GM19324 (cell line): ENCODE measurements around the gene LTBP3.
"Not testable (repeated sequence)": the region's sequence is repeated elsewhere in the genome, so short reads cannot be mapped to it uniquely, and the experiment has no call there.

ENCODE experiments used
- ATAC-seq: cut with Tn5 transposase; IDR thresholded peaks from one replicate; pipeline ENCODE4 v1.9.1; 2021; ENCODE audit warnings: mild to moderate bottlenecking, moderate library complexity; ENCODE audit not compliant: unreplicated experiment, low FRiP score

LTBP3 gene

DNA sequence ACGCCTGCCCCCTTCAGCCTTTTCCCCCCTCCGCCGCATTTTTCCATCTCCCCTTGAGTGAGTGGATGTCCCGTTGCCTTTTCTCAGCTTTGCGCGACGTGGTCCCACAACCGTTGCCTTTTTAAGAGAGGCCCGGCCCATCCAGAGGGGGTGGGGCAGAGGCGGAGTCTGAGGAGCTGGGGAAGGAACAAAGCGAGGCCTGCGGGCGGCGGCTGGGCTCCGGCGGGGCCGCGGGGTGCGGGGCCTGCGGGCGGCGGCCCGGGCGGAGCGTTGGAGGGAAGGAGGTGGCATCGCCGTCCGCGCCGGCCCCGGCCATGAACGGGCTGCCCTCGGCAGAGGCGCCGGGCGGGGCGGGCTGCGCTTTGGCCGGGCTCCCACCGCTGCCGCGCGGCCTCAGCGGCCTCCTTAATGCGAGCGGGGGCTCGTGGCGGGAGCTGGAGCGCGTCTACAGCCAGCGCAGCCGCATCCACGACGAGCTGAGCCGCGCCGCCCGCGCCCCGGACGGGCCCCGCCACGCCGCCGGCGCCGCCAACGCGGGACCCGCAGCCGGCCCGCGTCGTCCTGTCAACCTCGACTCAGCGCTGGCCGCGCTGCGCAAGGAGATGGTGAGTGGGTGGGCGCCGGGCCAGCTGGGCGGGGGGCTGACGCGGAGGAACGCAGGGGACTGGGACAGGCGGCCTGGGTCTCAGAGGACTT, 14.3 kb upstream of the LTBP3 start, which contains the start of gene FAM89B:
TSS of gene FAM89B (plus strand) at position 183 of the 696 bp plus-strand sequence. CDS start at position 315, 132 bp downstream.
- ATAC-seq, result no peak

DNA sequence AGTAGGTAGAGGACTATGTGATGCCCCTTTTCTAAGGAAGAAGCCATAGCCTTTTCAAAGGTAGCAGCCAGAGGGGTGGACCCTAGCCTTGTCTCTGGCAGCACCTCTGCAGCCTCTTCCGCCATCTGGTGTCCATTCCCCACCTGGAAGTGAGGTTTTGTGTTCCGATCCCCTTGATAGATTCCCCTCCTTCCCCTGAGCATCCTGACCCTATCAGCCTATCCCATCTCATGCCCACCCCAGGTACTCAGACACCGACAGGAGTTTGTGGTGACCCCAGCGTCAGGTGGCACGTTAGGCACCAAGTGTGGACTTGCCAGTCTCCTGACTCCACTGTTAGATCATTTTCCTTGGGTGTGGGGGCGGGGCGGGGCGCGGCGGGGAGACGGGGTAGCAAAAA, 13.8 kb upstream of the LTBP3 start:
- ATAC-seq, result no peak

DNA sequence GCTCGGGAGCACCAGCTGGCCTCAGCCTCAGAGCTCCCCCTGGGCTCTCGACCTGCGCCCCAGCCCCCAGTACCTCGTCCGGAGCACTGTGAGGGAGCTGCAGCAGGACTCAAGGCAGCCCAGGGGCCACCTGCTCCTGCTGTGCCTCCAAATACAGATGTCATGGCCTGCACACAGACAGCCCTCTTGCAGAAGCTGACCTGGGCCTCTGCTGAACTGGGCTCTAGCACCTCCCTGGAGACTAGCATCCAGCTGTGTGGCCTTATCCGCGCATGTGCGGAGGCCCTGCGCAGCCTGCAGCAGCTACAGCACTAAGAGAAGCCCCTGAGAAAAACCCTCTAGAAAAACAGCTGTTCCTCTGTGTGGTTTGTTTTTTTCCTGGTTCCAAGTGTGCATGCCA, 13.3 kb upstream of the LTBP3 start:
- ATAC-seq, result no peak

DNA sequence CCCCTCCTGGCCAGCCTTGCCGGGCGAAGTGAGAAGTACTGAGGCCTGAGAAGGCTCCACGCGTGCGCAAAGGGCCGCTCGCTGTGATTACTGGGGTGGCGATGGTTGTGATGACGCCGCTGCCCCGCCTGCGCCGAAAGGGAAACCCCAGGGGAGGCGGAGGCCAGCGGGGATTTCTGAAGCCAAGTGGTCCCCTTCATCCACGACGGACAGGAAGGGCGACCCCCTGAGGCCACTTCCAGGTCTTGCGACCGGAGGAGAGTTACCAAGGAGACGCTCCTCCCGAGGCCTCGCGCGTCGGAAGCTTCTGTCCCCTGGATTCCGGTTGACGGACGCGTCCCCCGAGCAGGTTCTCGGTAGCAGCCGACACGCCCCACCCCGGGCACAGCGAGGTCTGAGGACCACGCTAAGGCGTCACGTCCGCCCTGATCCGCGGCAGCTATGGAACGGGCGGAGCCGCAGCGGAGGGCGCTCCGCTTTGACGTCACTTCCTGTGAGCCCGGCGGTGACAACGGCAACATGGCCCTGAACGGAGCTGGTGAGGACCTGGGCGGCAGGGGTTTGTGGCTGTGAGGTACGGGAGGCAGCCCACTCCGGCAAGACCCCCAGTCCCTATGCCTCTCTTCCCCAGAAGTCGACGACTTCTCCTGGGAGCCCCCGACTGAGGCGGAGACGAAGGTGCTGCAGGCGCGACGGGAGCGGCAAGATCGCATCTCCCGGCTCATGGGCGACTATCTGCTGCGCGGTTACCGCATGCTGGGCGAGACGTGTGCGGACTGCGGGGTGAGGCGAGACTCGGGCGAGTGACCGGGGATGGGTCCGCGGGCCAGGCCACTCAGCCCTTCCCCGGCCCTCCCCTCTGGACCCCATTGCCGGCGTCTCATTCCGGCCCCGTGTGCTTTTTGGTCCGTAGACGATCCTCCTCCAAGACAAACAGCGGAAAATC, 12.1 kb upstream of the LTBP3 start, which contains the start of gene ZNRD2:
TSS of gene ZNRD2 (plus strand) at position 505 of the 946 bp plus-strand sequence. CDS start at position 520, 15 bp downstream.
- ATAC-seq, result peak; percentile 63

DNA sequence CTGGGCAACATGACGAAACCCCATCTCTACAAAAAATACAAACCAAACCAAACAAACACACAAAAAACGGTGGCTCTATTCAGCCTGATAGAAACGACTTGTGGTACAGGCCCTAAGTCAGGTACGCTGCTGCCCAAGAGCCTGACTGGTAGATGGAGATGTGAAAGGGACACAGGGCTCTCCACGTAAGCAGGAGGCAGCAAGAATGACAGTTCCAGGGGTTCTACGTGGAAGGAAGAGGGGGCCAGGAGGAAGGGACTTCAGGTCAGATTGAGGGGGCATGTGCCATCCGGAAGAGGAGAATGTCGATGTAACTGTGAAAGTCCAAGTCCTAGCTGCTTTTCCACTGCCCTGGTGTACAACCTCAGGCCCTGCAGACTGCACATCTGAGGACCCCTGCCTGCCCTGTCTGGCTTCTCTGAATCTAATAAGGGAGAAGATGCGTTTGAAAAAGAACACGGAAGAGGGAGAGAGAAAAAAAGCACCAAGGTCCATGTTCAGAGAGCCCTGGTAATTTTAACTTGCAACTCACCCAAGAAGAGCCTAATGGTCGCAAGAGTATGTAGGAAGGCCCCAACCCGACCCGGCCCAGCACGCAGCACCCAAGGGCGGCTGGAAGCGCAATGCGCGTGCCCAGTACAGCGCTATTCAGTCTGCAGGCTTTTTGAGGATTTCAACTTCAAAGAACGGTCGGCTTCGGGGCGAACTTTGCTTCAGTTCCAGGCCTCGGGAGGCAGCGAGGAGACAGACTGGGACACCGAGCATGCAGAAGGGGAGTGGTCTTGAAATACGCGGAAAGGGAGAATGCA, 11.2 kb upstream of the LTBP3 start:
- ATAC-seq, result peak; percentile 5

DNA sequence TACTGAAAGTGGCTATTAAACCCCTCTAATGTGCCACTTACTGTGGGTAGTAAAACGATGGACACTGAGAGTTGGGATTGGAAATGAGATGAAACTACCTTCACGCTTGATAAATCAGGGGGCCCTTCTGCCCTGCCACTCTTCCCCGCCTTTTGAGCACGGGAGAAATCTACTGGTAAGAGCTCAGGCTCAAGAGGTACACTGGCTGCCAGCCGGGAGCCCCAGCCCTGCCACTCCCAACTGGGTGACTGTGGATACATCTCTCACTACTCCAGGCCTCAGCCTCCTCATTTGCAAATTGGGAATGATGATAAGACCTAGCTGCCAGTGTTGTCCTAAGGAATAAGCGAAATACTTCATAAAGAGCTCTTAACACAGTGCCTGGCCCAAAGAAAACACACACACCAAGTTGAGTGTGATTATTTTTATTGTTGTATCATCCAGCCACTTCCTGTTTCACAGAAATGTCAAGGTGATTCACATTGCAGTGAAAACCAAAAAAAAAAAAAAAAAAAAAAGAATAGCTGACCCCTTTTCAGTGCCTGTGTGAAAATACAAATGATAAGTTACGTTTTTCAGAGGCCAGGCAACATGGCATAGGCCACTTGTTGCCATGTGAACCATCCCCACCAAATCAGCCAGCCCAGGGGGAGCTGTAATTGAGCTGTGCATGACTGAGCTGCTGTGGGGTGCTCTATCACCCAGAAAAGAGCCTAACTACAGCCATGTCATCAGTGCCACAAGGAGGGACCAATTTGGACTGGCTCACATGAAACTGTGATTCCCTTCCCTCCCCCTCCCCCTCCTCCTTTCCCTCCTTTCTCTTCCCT, 7.7 kb upstream of the LTBP3 start:
- ATAC-seq, result no peak

DNA sequence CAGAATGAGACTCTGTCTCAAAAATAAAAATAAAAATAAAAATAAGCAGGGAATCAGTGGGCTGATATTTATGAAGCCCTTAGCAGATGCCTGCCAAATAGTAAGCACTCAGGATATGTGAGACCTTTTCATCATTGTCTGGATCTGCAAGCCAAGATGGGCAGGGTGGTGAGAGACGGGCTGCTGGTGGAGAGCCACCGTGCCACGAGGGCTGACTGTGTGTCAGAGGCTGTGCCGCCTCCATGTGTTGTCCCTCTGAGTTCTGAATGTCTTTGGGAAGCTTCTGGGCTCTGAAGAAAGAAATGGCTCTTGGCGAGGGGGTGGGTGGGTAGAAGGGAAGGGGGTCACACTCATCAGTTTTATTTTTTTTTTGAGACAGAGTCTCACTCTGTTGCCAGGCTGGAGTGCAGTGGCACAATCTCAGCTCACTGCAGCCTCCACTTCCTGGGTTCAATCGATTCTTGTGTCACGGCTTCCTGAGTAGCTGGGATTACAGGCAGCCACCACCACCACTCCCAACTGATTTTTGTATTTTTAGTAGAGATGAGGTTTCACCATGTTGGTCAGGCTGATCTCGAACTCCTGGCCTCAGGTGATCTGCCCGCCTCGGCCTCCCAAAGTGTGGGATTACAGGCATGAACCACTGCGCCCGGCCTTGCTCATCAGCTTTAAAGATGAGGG, 6.9 kb upstream of the LTBP3 start:
- not testable (repeated sequence) for ATAC-seq

DNA sequence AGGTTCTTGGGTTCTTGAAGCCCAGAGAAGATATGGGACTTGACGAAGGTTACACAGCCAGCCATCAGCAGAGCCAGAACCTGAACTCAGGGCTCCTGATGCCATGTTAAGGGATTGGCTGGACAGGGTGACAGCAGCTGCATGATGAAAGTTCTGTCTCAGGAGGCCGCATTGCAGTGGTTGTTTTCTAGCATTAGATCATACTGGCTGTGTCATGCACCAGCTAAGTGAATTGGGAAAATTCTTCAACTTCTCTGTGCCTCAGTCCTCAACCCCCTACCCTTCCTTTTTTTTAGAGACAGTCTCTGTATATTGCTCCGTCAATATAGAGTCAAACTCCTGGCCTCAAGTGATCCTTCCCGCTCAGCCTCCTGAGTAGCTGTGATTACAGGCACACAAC, 5.4 kb upstream of the LTBP3 start:
- ATAC-seq, result no peak

DNA sequence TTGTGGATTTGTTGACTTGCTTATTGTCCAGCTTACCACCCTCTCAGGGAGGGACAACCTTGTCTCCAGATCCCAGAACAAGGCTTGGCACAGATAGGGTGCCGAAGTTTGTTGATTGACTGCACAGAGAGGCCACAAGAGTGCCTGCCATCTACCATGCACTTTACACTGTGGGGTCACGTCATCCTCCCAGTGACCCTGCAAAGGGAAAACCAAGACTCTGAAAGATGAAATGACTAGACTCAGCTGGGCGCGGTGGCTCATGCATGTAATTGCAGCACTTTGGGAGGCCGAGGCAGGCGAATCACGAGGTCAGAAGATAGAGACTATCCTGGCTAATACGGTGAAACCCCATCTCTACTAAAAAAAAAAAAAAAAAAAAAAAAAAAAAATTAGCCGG, 4.6 kb upstream of the LTBP3 start:
- ATAC-seq, result no peak

DNA sequence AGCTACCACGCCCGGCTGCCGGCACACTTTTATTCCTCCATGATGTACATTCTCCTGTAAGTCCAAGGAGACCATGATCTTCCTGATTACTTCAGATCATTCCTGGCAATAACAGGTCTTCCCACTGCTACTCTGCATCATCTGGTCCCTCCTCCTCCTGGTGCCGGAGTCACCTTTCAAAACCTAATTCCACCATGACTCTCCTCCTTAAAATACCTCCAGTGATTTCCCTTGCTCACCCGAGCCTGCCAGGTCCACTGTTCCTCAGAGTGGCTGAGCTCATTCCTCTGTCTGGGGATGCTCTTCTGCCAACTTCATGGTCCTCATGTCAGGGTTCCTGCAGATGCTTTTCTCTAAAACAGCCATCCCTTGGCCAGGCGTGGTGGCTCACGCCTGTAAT, 3.9 kb upstream of the LTBP3 start:
- ATAC-seq, result no peak

DNA sequence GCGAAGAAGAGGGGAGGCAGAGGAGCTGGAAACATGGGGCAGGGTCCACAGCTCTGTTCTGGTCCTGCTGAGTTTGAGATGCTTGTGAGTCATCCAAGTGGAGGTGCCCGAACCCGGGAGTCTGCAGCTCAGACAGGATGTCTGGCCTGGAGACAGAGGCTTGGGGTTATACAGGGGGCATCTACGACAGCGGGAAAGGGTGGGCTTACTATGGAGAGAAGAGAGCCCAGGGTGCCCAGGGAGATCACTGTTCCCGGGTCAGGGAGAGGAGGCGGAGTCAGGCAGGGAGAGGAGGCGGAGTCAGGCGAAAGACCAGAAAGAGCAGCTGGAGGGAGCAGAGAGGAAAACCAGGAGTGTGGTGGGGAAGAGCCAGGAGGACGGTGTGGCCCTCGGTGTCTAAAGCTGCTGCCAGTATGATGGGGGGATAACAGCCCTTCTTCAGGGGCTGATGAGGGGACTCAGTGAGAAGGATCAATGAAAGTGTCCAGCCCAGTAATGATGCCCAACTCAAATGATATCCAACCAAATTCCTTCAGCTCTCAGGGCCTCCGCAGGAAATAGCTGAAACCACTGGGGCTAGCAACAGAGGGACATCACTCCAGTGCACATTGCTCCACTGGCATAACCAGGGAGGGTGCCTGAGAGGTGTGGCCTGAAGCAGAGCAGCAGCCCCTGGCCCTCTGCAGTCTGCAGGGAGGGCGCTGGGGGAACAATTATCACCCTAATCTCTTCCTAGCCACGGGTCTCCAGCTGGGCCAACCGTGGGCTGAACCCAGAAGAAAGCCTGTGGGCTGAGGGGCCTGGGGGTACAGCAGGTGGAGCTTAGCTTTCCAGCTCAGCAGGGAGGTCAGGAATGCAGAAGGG, 2.6 kb upstream of the LTBP3 start:
- no peak for ATAC-seq

DNA sequence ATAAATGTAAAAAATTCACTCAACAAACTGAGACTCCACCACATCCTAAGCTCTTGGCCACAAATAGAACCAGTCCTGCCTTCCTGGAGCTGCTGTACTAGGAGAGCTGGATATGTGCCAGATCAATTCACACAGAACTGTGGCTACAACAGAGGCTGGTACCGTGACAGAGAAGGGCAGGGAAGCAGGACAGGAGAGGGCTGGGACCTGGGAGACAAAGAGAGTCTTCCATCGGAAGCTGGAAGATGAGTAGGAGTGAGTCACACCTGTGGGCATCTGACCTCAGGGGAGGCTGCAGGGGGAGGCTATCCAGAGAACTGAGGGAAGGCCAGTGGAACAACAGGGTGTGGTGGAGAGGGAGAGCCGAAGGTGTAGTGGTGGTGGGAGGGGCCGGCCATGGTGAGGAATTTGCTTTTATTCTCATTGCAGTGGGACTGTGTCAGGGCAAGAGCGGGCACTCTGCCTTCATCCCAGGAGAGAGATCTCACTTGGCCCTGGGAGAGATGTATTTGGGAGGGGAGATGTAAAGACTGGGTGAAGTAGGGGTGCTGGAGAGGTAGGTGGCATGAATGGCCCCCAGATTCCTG, 1.9 kb upstream of the LTBP3 start:
- no peak for ATAC-seq

DNA sequence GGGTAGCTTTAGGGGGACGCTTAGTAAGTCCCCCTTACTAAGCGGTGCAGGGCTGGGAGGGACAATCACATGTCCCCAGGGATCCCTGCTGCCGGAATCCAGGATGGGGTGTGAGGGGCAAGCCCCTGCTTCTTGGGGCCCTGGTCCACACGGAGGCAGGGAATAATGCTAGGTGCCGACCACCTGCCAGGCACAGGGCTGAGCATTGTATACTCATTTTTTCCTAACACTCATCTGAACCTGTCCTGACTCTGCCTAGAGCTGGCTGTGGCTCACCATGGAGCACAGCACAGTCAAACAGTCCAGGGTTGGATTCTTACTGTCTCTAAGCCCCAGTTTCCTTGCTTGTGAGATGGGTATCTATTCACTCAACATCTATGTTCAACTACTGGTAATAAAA, 1.4 kb upstream of the LTBP3 start:
- no peak for ATAC-seq

DNA sequence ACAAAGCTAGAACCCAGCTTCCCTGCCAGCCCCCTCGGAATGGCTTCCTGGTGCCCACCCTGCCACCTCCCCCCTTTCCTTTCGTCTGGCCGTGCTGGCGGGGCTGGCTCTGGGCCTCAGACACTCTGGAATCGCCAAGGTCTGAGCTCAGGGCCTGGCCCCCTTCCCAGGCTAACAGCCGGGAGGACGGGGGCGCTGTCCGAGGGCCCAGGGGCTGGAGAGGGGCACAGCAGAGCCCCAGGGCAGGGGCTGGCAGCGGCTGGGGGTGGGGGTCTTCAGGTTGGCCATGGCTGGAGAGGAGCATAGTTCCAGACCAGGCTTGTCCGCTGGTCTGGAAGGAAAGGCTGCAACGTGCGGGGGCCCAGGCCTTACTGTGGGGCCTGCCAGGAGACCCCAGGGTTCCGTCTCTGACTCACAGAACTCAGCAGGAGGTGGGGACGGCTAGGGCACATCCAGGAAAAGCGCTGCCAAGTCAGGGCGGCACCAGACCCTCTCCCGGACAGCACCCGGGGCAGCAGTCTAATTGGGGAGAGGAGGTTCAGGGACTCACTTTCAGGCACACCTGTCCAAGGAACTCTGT, 861 bp upstream of the LTBP3 start:
- ATAC-seq, result no peak

DNA sequence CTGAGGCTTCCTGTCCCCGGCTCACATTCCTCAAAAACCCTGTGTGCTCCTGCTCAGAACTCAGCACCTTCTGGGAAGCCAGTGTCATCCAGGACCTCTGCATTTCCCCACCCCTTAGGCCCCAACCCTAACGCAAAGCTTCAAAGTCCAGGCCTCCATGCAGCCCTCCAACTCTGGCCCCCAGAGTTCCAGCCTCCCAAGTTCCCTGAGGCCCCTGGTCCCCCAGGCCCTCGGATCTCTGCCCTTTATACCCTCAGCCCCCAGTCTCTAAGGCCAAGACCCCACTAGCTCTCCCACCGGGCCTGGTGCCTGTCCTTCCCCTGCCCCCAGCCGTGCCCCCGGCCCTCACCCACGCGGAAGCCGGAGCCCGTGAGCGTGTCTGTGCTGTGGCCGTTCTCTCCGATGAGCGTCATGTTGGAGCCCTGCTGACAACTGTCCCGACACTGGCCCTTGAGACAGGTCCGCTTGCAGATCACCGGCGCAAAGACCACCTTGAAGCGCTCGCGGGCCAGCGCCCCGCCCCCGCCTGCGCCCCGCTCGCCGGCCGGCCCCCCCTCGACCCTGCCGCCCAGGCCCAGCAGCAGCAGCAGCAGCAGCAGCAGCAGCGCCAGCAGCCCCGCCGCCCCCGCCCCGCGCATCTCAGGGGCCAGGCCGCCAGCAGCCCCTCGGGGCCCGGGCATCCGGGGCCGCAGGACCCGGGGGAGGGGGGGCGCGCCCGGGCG, 718 bp downstream of the LTBP3 start:
- ATAC-seq, result no peak

DNA sequence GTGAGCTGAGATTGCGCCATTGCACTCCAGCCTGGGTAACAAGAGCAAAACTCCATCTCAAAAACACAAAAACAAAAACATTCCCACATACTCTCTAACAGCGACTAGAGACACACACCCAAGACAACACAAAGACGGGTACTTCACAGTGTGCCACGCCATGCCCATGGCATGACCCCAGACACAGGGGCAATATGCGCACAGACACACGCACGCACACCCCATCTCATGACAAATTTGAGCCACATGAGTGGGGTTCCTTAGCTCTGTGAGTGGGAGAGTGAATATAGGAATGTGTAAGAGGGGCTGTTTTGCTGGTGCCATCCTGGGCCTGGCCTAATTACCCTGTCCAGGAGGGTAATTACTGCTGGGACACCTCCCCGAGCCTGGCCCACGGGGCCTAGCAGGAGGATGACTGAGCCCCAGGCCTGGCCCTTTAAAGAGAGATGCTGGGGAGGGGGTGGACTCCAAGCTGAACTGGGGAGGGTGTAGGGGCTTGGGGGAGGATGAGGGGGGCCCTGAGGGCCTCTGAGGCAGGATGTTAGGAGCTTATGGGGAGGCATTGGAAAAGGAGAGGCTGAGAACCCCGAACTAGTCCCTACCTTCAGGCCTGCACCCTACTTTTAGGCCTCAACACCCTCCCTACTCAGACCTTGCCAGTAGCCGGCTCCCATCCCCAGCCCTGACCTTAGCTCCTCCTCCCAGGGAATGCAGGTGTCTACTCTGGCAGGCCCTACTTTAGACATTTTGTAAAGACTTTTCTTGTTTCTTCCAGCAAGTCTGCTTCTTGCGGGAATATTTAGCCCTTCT, 1.5 kb downstream of the LTBP3 start:
- ATAC-seq, result no peak
